SU-DHL-6 (cell line): ENCODE measurements around the gene TBL1X.

Source experiments
- H2AFZ ChIP-seq: fragments of 200-600 bp; sonication (generic); 2 replicates; pipeline ENCODE4 v1.6.1; 2014; ENCODE audit warnings: low read depth, mild to moderate bottlenecking, moderate library complexity, mixed read lengths, antibody characterized with exemption, low read length; ENCODE audit not compliant: severe bottlenecking
- H3F3A ChIP-seq: fragments of 200-600 bp; shearing (Covaris generic); 2 replicates; pipeline ENCODE4 v1.6.0; 2016; ENCODE audit warnings: antibody characterized with exemption, mild to moderate bottlenecking; ENCODE audit not compliant: insufficient read depth
- H3K27ac ChIP-seq: fragments of 200-600 bp; sonication (generic); 2 replicates; pipeline ENCODE4 v1.5.1; 2016; ENCODE audit warnings: low read depth, mild to moderate bottlenecking, low read length, moderate library complexity, mixed read lengths
- H3K27me3 ChIP-seq: fragments of 200-600 bp; sonication (generic), shearing (Covaris generic); 2 replicates; pipeline ENCODE4 v1.6.0; 2014; ENCODE audit warnings: mild to moderate bottlenecking, low read length
- H3K36me3 ChIP-seq: fragments of 200-600 bp; sonication (generic); 2 replicates; pipeline ENCODE4 v1.6.1; 2014; ENCODE audit warnings: mild to moderate bottlenecking, low read length, mixed read lengths
- H3K4me2 ChIP-seq: fragments of 300-600, 200-600 bp; shearing (Covaris generic), sonication (generic); 2 replicates; pipeline ENCODE4 v1.6.0; 2014; ENCODE audit warnings: low read length, low read depth, mild to moderate bottlenecking; ENCODE audit not compliant: poor library complexity, severe bottlenecking
- H3K4me3 ChIP-seq: fragments of 200-600 bp; sonication (generic); 2 replicates; pipeline ENCODE4 v1.5.1; 2014; ENCODE audit warnings: antibody characterized with exemption, low read length, mild to moderate bottlenecking, mixed read lengths; ENCODE audit not compliant: insufficient read depth, poor library complexity, severe bottlenecking
- H3K79me2 ChIP-seq: fragments of 200-600 bp; sonication (generic); 2 replicates; pipeline ENCODE4 v1.6.1; 2014; ENCODE audit warnings: mild to moderate bottlenecking, low read length, moderate library complexity; ENCODE audit not compliant: insufficient read depth
- H3K9ac ChIP-seq: fragments of 200-600 bp; sonication (generic); 2 replicates; pipeline ENCODE4 v1.7.0; 2014; ENCODE audit warnings: mild to moderate bottlenecking, low read length
- H3K9me2 ChIP-seq: fragments of 200-600 bp; sonication (generic); replicated peaks from 2 replicates; pipeline ENCODE4 v1.6.1; 2014; ENCODE audit warnings: low read length; ENCODE audit not compliant: insufficient read depth
- H3K9me3 ChIP-seq: fragments of 200-600 bp; sonication (generic); 2 replicates; pipeline ENCODE4 v1.6.1; 2014; ENCODE audit warnings: low read length, mixed read lengths; ENCODE audit not compliant: insufficient read depth
- H4K20me1 ChIP-seq: fragments of 200-600 bp; sonication (generic); 2 replicates; pipeline ENCODE4 v1.6.1; 2014; ENCODE audit warnings: low read depth, mild to moderate bottlenecking, antibody characterized with exemption, low read length, moderate library complexity, mixed read lengths
- EZH2phosphoT487 ChIP-seq: fragments of 200-600 bp; sonication (generic), shearing (Covaris generic); conservative IDR thresholded peaks from 2 replicates; pipeline ENCODE4 v1.6.1; 2018; ENCODE audit warnings: mild to moderate bottlenecking, antibody characterized with exemption, low read length, moderate library complexity, mixed read lengths
- TF ChIP-seq, protein P1 (sequence below): fragments of 200-600 bp; sonication (generic); IDR thresholded peaks from one replicate; pipeline ENCODE4 v1.5.1; 2017; ENCODE audit warnings: antibody characterized with exemption, mild to moderate bottlenecking, low read length, moderate library complexity; ENCODE audit not compliant: insufficient read depth, poor library complexity, severe bottlenecking

The TBL1X gene

DNA sequence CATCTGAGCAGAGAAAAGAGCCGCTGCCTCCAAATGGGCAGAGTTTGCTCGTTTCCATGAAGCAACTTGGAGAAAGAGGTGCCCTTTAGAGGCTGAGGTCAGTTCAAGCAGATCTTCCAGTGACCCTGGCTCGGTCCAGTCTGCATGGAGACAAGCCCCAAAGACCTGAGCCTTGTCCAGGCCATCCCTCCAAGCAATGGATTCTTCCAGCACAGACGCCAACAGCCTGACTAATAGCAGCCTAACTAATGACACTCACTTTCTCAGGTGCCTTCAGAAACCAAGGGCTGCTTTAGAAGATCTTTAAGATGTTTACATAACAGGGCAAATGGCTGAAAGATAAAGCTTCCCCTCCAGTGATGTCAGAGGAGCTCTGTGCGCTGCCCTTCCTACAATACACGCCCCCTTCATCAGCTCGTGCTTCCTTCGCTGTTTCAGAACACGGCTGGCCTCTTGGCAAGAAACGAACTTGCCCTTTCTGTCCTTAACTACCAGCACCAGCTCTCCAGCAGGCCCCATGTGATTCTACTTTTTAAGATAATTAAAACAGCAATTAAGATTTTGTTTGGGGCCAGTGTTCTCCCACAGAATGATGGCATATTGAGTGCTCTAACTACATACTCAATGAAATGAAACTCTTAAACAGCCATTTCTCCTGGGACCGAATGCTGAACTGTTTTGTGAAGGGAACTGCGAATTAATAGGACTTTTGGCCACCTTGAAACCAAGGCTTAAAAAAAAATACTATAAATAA lies 181.8 kb downstream of the TBL1X start:
- H3K9me2 ChIP-seq: no peaks in the 10 kb centered on the region
- no peak overlapping the region for H3K4me3 ChIP-seq
- no peak overlapping the region for H3K27ac ChIP-seq
- H3K9ac ChIP-seq: no peak overlapping the region
- H3K36me3 ChIP-seq: no peaks in the 10 kb centered on the region
- H4K20me1 ChIP-seq: no peaks in the 10 kb centered on the region
- no peak for TF ChIP-seq EZH2phosphoT487
- TF ChIP-seq, protein P1, sequence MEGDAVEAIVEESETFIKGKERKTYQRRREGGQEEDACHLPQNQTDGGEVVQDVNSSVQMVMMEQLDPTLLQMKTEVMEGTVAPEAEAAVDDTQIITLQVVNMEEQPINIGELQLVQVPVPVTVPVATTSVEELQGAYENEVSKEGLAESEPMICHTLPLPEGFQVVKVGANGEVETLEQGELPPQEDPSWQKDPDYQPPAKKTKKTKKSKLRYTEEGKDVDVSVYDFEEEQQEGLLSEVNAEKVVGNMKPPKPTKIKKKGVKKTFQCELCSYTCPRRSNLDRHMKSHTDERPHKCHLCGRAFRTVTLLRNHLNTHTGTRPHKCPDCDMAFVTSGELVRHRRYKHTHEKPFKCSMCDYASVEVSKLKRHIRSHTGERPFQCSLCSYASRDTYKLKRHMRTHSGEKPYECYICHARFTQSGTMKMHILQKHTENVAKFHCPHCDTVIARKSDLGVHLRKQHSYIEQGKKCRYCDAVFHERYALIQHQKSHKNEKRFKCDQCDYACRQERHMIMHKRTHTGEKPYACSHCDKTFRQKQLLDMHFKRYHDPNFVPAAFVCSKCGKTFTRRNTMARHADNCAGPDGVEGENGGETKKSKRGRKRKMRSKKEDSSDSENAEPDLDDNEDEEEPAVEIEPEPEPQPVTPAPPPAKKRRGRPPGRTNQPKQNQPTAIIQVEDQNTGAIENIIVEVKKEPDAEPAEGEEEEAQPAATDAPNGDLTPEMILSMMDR: no peak
- H3K27me3 ChIP-seq: no peaks in the 10 kb centered on the region
- no peaks in the 10 kb centered on the region for H3K79me2 ChIP-seq
- H2AFZ ChIP-seq: no peak overlapping the region
- no peak overlapping the region for H3K4me2 ChIP-seq
- H3F3A ChIP-seq: no peaks in the 10 kb centered on the region
- no peaks in the 10 kb centered on the region for H3K9me3 ChIP-seq

DNA sequence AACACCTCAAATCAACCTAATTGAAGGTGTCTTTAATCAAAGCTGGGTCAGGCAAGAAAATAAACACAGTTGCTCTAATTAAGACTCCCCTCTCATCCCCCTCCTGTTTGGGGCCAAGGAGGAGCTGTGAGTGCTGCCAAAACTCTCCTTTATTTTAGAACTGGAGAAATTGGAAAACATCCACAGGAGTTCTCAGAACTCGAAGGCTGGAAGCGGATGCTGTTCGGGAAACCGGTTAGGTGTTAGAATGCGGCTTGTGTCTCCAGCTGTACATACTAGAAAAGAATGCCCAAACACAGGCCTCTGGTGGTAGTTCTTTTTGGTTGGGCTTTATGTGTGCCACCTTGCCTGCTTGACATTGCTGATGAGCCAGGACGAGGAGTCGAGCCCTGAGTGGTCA lies 182.6 kb downstream of the TBL1X start:
- Histone ChIP-seq H3K9ac (no peak overlapping the region), H3K27me3 (no peaks in the 10 kb centered on the region), H3K36me3 (no peaks in the 10 kb centered on the region), H3K27ac (no peak overlapping the region), H3K79me2 (no peaks in the 10 kb centered on the region), H4K20me1 (no peaks in the 10 kb centered on the region), H2AFZ (no peak overlapping the region), H3K4me2 (no peak overlapping the region), H3F3A (no peaks in the 10 kb centered on the region), H3K4me3 (no peak overlapping the region), H3K9me3 (no peaks in the 10 kb centered on the region), H3K9me2 (no peaks in the 10 kb centered on the region)
- no peak for TF ChIP-seq EZH2phosphoT487
- TF ChIP-seq, protein P1: no peak

DNA sequence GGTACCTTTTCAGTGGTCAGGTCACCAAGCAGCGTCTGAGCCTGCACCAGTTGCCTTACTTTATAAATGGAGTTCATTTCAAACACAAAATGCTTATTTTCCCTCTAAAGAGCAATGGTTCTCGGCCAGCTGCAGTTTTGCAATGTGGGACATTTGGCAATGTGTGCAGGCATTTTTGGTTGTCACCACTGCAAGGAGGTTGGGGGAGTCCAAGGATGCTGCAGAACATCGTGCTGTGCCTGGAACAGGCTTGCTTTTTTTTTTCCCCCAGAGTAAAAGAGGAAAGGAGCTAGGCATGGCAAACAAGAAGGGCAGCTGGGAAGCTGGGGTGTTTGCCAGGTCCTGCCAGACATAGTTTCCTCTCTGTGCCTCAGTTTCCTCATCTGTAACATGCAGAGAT lies 185.2 kb downstream of the TBL1X start:
- no peak overlapping the region for H3K27ac ChIP-seq
- no peaks in the 10 kb centered on the region for H3K9me2 ChIP-seq
- no peak overlapping the region for H3K4me3 ChIP-seq
- H3K36me3 ChIP-seq: no peaks in the 10 kb centered on the region
- H3K4me2 ChIP-seq: no peak overlapping the region
- H2AFZ ChIP-seq: no peak overlapping the region
- TF ChIP-seq, protein P1: no peak
- no peak for TF ChIP-seq EZH2phosphoT487
- no peak overlapping the region for H3K9ac ChIP-seq
- H4K20me1 ChIP-seq: no peaks in the 10 kb centered on the region
- no peaks in the 10 kb centered on the region for H3F3A ChIP-seq
- H3K9me3 ChIP-seq: no peaks in the 10 kb centered on the region
- no peaks in the 10 kb centered on the region for H3K27me3 ChIP-seq
- no peaks in the 10 kb centered on the region for H3K79me2 ChIP-seq
